ENCODE data around the gene CLDND2. TPM values are rescaled to one million over a fixed set of nuclear protein-coding genes. Genes with fewer than 3 reads are reported as not detected.

The CLDND2 gene
- total and polyA plus RNA-seq, 2 donors from 2014 or later, result 1.1 to 6.9 TPM

DNA sequence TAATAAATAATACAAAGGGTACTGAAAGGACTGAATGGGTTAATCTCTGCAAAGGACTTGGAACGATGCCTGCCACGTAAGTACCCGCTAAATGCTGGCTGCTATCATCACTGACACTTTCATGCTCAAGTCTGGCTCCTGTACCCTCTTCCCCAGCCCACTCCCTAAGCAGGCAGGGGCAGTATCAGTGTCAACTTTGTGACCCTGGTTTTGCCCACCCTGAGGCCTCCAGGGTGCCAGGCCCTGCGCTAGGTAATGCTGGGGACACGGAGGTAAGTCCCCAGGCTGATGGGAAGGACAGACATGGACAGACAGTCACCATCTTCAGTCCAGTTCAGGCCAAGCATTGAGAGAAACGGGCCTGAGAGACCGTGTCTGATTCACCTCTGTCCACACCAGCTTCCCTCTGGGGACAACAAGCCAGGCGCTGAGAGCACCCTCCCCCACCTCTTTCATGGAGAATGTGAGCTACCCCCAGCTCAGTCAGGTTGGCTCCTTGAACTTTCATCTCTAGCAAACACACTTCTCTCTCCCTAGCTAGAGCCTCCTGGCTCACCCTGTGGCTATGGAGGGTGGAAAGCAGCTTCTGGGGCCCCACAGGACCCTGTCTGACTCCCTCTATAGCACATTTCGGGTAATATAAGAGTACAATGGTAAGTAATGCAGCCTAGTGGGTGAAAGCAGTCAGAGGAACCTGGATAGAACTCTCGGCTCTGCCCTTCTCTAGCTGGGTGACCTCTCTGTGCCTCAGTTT is 3.4 kb downstream of the CLDND2 start:
- no peaks in the 10 kb centered on the region for H3K9me3 ChIP-seq (ENCODE audit: control insufficient read depth in 2 of 3, insufficient read depth in 1 of 3, low read length in 3 of 3)
- peaks cover 0 to 17% (median 5%) of the 10 kb centered on the region in 3 donors for H3K4me1 ChIP-seq (ENCODE audit: control insufficient read depth in 2 of 3, insufficient read depth in 2 of 3, low read depth in 1 of 3, low read length in 3 of 3)
- H3K36me3 ChIP-seq (ENCODE audit: control insufficient read depth in 2 of 3, insufficient read depth in 3 of 3, low read length in 3 of 3), result no peaks in the 10 kb centered on the region
- peak overlapping the region; percentile 78 to 95 (median 94) for H3K4me3 ChIP-seq (ENCODE audit: low read length in 3 of 3)
- TF ChIP-seq, protein P1, sequence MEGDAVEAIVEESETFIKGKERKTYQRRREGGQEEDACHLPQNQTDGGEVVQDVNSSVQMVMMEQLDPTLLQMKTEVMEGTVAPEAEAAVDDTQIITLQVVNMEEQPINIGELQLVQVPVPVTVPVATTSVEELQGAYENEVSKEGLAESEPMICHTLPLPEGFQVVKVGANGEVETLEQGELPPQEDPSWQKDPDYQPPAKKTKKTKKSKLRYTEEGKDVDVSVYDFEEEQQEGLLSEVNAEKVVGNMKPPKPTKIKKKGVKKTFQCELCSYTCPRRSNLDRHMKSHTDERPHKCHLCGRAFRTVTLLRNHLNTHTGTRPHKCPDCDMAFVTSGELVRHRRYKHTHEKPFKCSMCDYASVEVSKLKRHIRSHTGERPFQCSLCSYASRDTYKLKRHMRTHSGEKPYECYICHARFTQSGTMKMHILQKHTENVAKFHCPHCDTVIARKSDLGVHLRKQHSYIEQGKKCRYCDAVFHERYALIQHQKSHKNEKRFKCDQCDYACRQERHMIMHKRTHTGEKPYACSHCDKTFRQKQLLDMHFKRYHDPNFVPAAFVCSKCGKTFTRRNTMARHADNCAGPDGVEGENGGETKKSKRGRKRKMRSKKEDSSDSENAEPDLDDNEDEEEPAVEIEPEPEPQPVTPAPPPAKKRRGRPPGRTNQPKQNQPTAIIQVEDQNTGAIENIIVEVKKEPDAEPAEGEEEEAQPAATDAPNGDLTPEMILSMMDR (IDR thresholded peaks at IDR 0.05; ENCODE audit: borderline replicate concordance, extremely low read depth, insufficient read depth), result no peak
- no peak for FAIRE-seq
- peak overlapping the region; percentile 78 to 90 (median 85) for H3K9ac ChIP-seq (ENCODE audit: low read length in 3 of 3)
- H3K27me3 ChIP-seq (ENCODE audit: control insufficient read depth, insufficient read depth, low read length), result no peaks in the 10 kb centered on the region
- peak overlapping the region; percentile 94 to 97 for H3K27ac ChIP-seq (ENCODE audit: low read depth in 2 of 2, low read length in 2 of 2)
- peak in 3 of 5 donors; percentile 33 to 70 (median 56) for DNase-seq
- intact Hi-C loops (cut with DNase I), result no loop called here

DNA sequence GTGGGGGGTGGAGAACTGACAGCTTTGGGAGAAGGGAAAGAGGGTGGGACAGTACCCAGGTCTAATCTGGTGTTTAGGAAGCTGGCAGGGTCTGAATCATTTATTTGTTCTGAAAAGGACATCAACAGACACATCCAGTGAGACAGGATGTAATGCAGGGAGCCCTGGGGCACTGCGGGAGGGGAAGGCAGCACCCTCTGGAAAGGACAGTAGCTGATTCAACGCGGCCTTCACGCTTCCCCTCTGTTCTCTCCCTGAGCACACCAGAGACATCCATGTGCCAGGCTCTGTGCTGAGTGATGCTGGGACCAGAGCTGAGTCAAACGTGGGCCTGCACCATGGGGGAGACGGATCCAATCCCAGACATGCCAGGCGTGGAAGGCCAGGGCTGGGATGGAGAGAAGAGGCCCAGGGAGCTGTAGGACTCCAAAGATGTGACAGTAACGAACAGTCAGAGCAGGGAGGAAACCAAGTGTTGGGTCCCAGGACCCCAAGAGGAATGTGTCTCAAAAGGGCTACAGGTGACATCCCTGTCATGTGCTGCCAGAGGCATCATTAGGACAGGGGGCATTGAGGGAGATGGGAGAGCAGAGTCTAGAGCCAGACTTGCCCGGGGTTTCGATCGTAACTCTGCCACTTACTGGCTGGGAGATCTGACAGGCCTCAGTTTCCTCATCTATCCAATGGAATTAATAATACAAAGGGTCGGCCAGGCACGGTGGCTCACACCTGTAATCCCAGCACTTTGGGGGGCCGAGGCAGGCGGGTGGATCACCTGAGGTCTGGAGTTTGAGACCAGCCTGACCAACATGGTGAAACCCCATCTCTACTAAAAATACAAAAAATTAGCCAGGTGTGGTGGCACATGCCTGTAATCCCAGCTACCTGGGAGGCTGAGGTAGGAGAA is 4.3 kb downstream of the CLDND2 start:
- H3K9ac ChIP-seq (ENCODE audit: low read length in 3 of 3), result peak overlapping the region in 1 of 3 donors; percentile 40
- H3K27ac ChIP-seq (ENCODE audit: low read depth in 2 of 2, low read length in 2 of 2), result no peak overlapping the region
- no peak overlapping the region for H3K4me3 ChIP-seq (ENCODE audit: low read length in 3 of 3)

DNA sequence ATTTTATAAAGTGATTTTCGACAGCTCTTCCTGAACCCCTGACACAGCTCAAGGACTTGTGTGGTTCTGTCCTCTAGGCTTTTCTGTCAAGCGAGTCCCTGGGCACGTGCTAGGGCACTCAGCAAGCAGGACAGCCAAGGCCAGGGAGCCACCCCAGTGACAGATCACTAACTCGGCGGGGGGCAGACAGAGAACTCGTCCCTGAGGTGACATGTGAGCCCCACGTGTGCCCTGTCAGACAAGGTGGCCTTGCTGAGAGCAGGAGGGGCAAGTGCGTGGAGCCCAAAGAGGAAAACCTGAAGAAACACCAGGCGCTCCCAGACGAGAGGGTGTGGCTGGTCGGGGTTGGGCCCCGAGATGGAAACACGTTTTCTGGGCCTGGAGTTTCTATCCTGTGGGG is 7.6 kb downstream of the CLDND2 start:
- FAIRE-seq, result no peak
- no peaks in the 10 kb centered on the region for H3K9me3 ChIP-seq (ENCODE audit: control insufficient read depth in 2 of 3, insufficient read depth in 1 of 3, low read length in 3 of 3)
- H3K36me3 ChIP-seq (ENCODE audit: control insufficient read depth in 2 of 3, insufficient read depth in 3 of 3, low read length in 3 of 3), result no peaks in the 10 kb centered on the region

More for the DNA sequence above, 4.3 kb downstream of the CLDND2 start:
- FAIRE-seq (no peak), DNase-seq (no peak)
- no peaks in the 10 kb centered on the region for H3K36me3 ChIP-seq (ENCODE audit: control insufficient read depth in 2 of 3, insufficient read depth in 3 of 3, low read length in 3 of 3)
- TF ChIP-seq, protein P1 (IDR thresholded peaks at IDR 0.05; ENCODE audit: borderline replicate concordance, extremely low read depth, insufficient read depth), result no peak
- intact Hi-C loops (cut with DNase I), result no loop called here
- no peaks in the 10 kb centered on the region for H3K27me3 ChIP-seq (ENCODE audit: control insufficient read depth, insufficient read depth, low read length)
- peaks cover 0 to 17% (median 5%) of the 10 kb centered on the region in 3 donors for H3K4me1 ChIP-seq (ENCODE audit: control insufficient read depth in 2 of 3, insufficient read depth in 2 of 3, low read depth in 1 of 3, low read length in 3 of 3)
- H3K9me3 ChIP-seq (ENCODE audit: control insufficient read depth in 2 of 3, insufficient read depth in 1 of 3, low read length in 3 of 3), result no peaks in the 10 kb centered on the region

More for the DNA sequence above, 7.6 kb downstream of the CLDND2 start:
- intact Hi-C loops (cut with DNase I), result no loop called here
- H3K27me3 ChIP-seq (ENCODE audit: control insufficient read depth, insufficient read depth, low read length), result no peaks in the 10 kb centered on the region
- TF ChIP-seq, protein P1 (IDR thresholded peaks at IDR 0.05; ENCODE audit: borderline replicate concordance, extremely low read depth, insufficient read depth), result no peak
- peaks cover 0 to 15% (median 5%) of the 10 kb centered on the region in 3 donors for H3K4me1 ChIP-seq (ENCODE audit: control insufficient read depth in 2 of 3, insufficient read depth in 2 of 3, low read depth in 1 of 3, low read length in 3 of 3)
- H3K9ac ChIP-seq (ENCODE audit: low read length in 3 of 3), result no peak overlapping the region
- no peak for DNase-seq
- no peak overlapping the region for H3K4me3 ChIP-seq (ENCODE audit: low read length in 3 of 3)
- H3K27ac ChIP-seq (ENCODE audit: low read depth in 2 of 2, low read length in 2 of 2), result no peak overlapping the region

Measured in kidney (tissue), 14 donors.